WTC11 (cell line): ENCODE data around the gene TMEM88. TPM values are rescaled to one million over a fixed set of nuclear protein-coding genes. Genes with fewer than 3 reads are reported as not detected.

Experiments
- ATAC-seq: fragments of 200-7000 bp; cut with Tn5 transposase; 2 replicates; pipeline ENCODE4 v1.10.0; 2021; ENCODE audit warnings: mild to moderate bottlenecking, moderate library complexity
- CTCF ChIA-PET: fragments of 300-600 bp; sonication (Branson Sonifier 250); formaldehyde crosslinking; loops from one replicate; lab custom pipeline; 2021; ENCODE audit warnings: antibody characterized with exemption; lab: Charles Lee
- POLR2A ChIA-PET: fragments of 350-600 bp; sonication (Branson Sonifier 250); formaldehyde crosslinking; loops from one replicate; lab custom pipeline; 2021; ENCODE audit warnings: antibody characterized with exemption; lab: Charles Lee
- DNase-seq: peaks from one replicate; pipeline ENCODE4 v3.0.0; 2021; ENCODE audit warnings: low spot score
- H3K27ac Mint-ChIP-seq: 2 replicates; pipeline ENCODE4 v1.8.0; 2021; ENCODE audit warnings: mixed read lengths
- H3K27me3 Mint-ChIP-seq: 2 replicates; pipeline ENCODE4 v1.8.0; 2021; ENCODE audit warnings: low read depth, mild to moderate bottlenecking, moderate library complexity, mixed read lengths
- H3K36me3 Mint-ChIP-seq: 2 replicates; pipeline ENCODE4 v1.8.0; 2021; ENCODE audit warnings: mixed read lengths
- H3K4me1 Mint-ChIP-seq: 2 replicates; pipeline ENCODE4 v1.8.0; 2022; ENCODE audit warnings: mixed read lengths
- H3K4me3 Mint-ChIP-seq: 2 replicates; pipeline ENCODE4 v1.8.0; 2021; ENCODE audit warnings: mild to moderate bottlenecking, moderate library complexity, mixed read lengths
- H3K9me3 Mint-ChIP-seq: 2 replicates; pipeline ENCODE4 v1.8.0; 2021; ENCODE audit warnings: mixed read lengths
- AFF4 ChIP-seq: sonication (generic); formaldehyde crosslinking; IDR thresholded peaks from 2 replicates; pipeline ENCODE4 v1.8.1; 2023; ENCODE audit warnings: mild to moderate bottlenecking, missing genetic modification reagents, borderline replicate concordance
- ATF1 ChIP-seq: sonication (generic); formaldehyde crosslinking; IDR thresholded peaks from 2 replicates; pipeline ENCODE4 v1.8.1; 2023; ENCODE audit warnings: mild to moderate bottlenecking, moderate library complexity, missing genetic modification reagents
- EMX1 ChIP-seq: fragments of 250-450 bp; sonication (Bioruptor Pico); IDR thresholded peaks from 2 replicates; pipeline ENCODE4 v1.8.0; 2021; ENCODE audit warnings: mild to moderate bottlenecking
- GABPB1 ChIP-seq: sonication (generic); formaldehyde crosslinking; IDR thresholded peaks from 2 replicates; pipeline ENCODE4 v1.8.1; 2023; ENCODE audit warnings: mild to moderate bottlenecking, missing genetic modification reagents
- GTF2I ChIP-seq: fragments of 250-450 bp; sonication (Bioruptor Pico); conservative IDR thresholded peaks from 2 replicates; pipeline ENCODE4 v1.4.0; 2021; ENCODE audit warnings: mild to moderate bottlenecking
- MAX ChIP-seq: sonication (generic); formaldehyde crosslinking; IDR thresholded peaks from 2 replicates; pipeline ENCODE4 v1.8.0; 2022; ENCODE audit warnings: mild to moderate bottlenecking, missing genetic modification reagents
- NFYB ChIP-seq: sonication (generic); formaldehyde crosslinking; conservative IDR thresholded peaks from 2 replicates; pipeline ENCODE4 v1.8.0; 2022; ENCODE audit warnings: low read depth, missing genetic modification reagents
- OVOL2 ChIP-seq: fragments of 250-450 bp; sonication (Bioruptor Pico); IDR thresholded peaks from 2 replicates; pipeline ENCODE4 v1.9.0; 2021; ENCODE audit warnings: mild to moderate bottlenecking, borderline replicate concordance
- PREB ChIP-seq: sonication (generic); formaldehyde crosslinking; IDR thresholded peaks from 2 replicates; pipeline ENCODE4 v1.8.1; 2022; ENCODE audit warnings: mild to moderate bottlenecking, missing genetic modification reagents, moderate library complexity, borderline replicate concordance
- SMAD4 ChIP-seq: sonication (generic); formaldehyde crosslinking; IDR thresholded peaks from 2 replicates; pipeline ENCODE4 v1.8.0; 2022; ENCODE audit warnings: mild to moderate bottlenecking, missing genetic modification reagents
- SP1 ChIP-seq: sonication (generic); formaldehyde crosslinking; conservative IDR thresholded peaks from 2 replicates; pipeline ENCODE4 v1.8.1; 2022; ENCODE audit warnings: missing genetic modification reagents
- ZMAT4 ChIP-seq: fragments of 250-450 bp; sonication (Bioruptor Pico); IDR thresholded peaks from 2 replicates; pipeline ENCODE4 v1.9.0; 2021; ENCODE audit warnings: mild to moderate bottlenecking
- ZNF138 ChIP-seq: sonication (generic); formaldehyde crosslinking; conservative IDR thresholded peaks from 2 replicates; pipeline ENCODE4 v1.8.1; 2022; ENCODE audit warnings: mild to moderate bottlenecking, moderate library complexity, missing genetic modification reagents
- ZNF219 ChIP-seq: sonication (generic); formaldehyde crosslinking; IDR thresholded peaks from 2 replicates; pipeline ENCODE4 v1.8.0; 2023; ENCODE audit warnings: missing genetic modification reagents, mild to moderate bottlenecking, borderline replicate concordance
- ZNF281 ChIP-seq: sonication (generic); formaldehyde crosslinking; IDR thresholded peaks from 2 replicates; pipeline ENCODE4 v1.8.0; 2023; ENCODE audit warnings: mild to moderate bottlenecking, missing genetic modification reagents
- ZNF423 ChIP-seq: fragments of 250-450 bp; sonication (Bioruptor Pico); IDR thresholded peaks from 2 replicates; pipeline ENCODE4 v2.1.2; 2022; ENCODE audit warnings: mild to moderate bottlenecking, moderate library complexity
- total RNA-seq: library from RNA; stranded (reverse); gene quantifications from 3 replicates; pipeline ENCODE4 v1.2.3, GENCODE V29; 2021
- TF ChIP-seq, protein P1 (sequence below): sonication (generic); formaldehyde crosslinking; IDR thresholded peaks from 2 replicates; pipeline ENCODE4 v1.8.0; 2023; ENCODE audit warnings: missing genetic modification reagents
- TF ChIP-seq, protein P2 (sequence below): fragments of 250-450 bp; sonication (Bioruptor Pico); conservative IDR thresholded peaks from 2 replicates; pipeline ENCODE4 v1.9.0; 2021; ENCODE audit warnings: mild to moderate bottlenecking
- TF ChIP-seq, protein P3 (sequence below): fragments of 250-450 bp; sonication (Bioruptor Pico); IDR thresholded peaks from 2 replicates; pipeline ENCODE4 v2.1.2; 2022; ENCODE audit warnings: mild to moderate bottlenecking, moderate library complexity

The TMEM88 gene
- total RNA-seq, 1 experiment from 2014 or later, result 2.9 TPM

GRCh38 chr17:7867881-7868329 is 13.0 kb downstream of the TMEM88 start:
- no peak overlapping the region for H3K4me3 Mint-ChIP-seq
- no peak for TF ChIP-seq EMX1 (CRISPR knock-in tag)
- TF ChIP-seq SP1, result no peak
- TF ChIP-seq ZNF219 (CRISPR knock-in tag), result no peak
- DNase-seq, result no peak
- H3K27me3 Mint-ChIP-seq, result no peaks in the 10 kb centered on the region
- no peak overlapping the region for H3K27ac Mint-ChIP-seq
- peaks cover 4% of the 10 kb centered on the region for H3K36me3 Mint-ChIP-seq
- H3K9me3 Mint-ChIP-seq, result peaks cover 8% of the 10 kb centered on the region; the same call in 1 of the 2 replicates
- CTCF ChIA-PET, result interaction anchor here (0.7 to 1.2 kb wide), 4 partner anchors 11 to 129 kb away, joined by 3 to 4 read pairs (median 3); partner anchors contain the start of gene NAA38
- H3K4me1 Mint-ChIP-seq, result peaks cover under 1% of the 10 kb centered on the region
- no peak for ATAC-seq
- POLR2A ChIA-PET, result no interaction called here

DNA sequence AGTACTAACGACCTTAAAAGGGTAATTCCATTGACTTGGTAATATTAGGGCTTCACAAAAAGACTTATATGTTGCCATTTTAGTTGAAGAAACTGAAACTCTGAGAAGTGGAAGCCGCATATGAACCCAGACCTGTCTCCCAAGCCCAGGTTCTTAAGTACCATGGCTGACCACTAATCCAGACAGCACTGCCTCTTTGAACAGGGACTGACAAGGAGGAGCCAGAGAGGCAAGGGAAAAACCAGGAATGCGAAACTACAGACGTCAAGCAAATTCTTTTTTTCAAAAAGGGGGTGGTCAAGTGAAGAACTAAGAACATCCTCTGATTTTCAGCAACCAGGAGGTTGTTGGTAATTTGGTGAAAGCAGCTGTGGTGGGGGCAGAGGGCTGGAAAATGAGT is 18.2 kb downstream of the TMEM88 start:
- DNase-seq, result no peak
- no peaks in the 10 kb centered on the region for H3K9me3 Mint-ChIP-seq
- CTCF ChIA-PET, result no interaction called here
- no peaks in the 10 kb centered on the region for H3K36me3 Mint-ChIP-seq
- no peak for TF ChIP-seq OVOL2 (CRISPR knock-in tag)
- TF ChIP-seq NFYB (CRISPR knock-in tag), result no peak
- TF ChIP-seq, protein P1, sequence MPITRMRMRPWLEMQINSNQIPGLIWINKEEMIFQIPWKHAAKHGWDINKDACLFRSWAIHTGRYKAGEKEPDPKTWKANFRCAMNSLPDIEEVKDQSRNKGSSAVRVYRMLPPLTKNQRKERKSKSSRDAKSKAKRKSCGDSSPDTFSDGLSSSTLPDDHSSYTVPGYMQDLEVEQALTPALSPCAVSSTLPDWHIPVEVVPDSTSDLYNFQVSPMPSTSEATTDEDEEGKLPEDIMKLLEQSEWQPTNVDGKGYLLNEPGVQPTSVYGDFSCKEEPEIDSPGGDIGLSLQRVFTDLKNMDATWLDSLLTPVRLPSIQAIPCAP (CRISPR knock-in tag), result no peak
- no peak for TF ChIP-seq PREB (CRISPR knock-in tag)
- H3K4me3 Mint-ChIP-seq, result no peak overlapping the region
- peak overlapping the region; percentile 59 for H3K27ac Mint-ChIP-seq
- POLR2A ChIA-PET, result no interaction called here
- ATAC-seq, result no peak
- no peaks in the 10 kb centered on the region for H3K27me3 Mint-ChIP-seq
- H3K4me1 Mint-ChIP-seq, result no peaks in the 10 kb centered on the region

DNA sequence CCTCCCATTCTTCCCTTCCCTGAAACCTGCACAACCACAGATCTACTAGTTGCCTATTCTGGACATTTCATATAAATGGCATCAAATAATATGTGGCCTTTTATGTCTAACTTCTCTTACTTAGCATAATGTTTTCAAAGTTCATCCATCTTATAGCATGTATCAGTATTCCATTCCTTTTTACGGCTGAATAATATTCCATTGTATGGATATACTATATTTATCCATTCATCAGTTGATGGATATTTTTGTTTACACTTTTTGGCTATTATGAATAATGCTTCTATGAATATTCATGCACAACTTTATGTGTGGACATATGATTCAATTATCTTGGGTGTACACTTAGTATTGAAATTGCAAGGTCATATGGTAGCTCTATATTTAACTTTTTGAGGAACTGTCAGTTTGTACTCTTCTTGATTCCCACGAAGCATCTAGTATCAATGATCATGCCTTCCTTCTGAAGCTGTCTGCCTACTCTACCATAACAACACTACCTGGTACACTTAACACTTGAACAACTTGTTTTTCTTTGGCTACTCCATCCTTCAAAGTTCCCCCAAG is 21.0 kb downstream of the TMEM88 start:
- no peaks in the 10 kb centered on the region for H3K4me1 Mint-ChIP-seq
- ChIA-PET CTCF (interaction anchor here (0.9 to 1.5 kb wide), 3 partner anchors 14 to 197 kb away, joined by 3 read pairs; no protein-coding TSS in a partner anchor), POLR2A (no interaction called here)
- DNase-seq, result no peak
- no peaks in the 10 kb centered on the region for H3K36me3 Mint-ChIP-seq
- ATAC-seq, result no peak
- H3K4me3 Mint-ChIP-seq, result no peak overlapping the region
- no peak overlapping the region for H3K27ac Mint-ChIP-seq
- H3K27me3 Mint-ChIP-seq, result no peaks in the 10 kb centered on the region
- no peaks in the 10 kb centered on the region for H3K9me3 Mint-ChIP-seq
- TF ChIP-seq MAX (CRISPR knock-in tag), result no peak
- no peak for TF ChIP-seq ZNF281 (CRISPR knock-in tag)
- TF ChIP-seq ATF1 (CRISPR knock-in tag), result no peak
- TF ChIP-seq ZMAT4 (CRISPR knock-in tag), result no peak
- no peak for TF ChIP-seq ZNF138
- no peak for TF ChIP-seq GTF2I (CRISPR knock-in tag)
- no peak for TF ChIP-seq ZNF423 (CRISPR knock-in tag)
- TF ChIP-seq AFF4 (CRISPR knock-in tag), result no peak
- TF ChIP-seq GABPB1, result no peak
- TF ChIP-seq, protein P2, sequence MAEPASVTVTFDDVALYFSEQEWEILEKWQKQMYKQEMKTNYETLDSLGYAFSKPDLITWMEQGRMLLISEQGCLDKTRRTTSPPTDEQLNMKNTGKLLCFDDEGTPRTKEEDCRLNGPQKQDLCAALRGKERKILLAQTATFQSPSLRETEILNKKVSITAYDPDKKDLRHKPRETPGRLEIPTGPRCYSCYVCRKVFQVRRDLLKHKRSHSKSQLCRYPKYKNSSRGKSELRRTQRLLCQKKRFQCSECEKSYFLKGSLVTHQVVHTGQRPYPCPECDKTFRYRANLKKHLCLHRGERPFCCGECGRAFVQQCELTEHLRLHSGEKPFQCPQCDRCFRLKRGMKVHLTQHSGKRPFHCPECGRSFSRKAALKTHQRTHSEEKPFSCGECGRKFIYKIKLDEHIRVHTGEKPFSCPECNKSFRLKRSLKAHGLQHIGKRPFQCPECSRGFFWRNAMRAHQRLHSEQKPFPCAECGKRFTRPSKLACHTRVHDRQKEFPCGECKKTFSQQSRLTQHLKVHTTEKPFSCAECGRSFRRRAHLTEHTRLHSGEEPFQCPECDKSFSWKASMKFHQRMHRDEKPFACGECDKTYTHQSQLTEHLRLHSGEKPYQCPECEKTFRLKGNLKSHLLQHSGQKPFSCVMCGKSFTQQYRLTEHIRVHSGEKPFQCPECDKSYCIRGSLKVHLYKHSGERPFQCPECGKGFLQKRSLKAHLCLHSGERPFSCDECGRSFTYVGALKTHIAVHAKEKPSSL (CRISPR knock-in tag), result no peak
- no peak for TF ChIP-seq SMAD4
- TF ChIP-seq, protein P3, sequence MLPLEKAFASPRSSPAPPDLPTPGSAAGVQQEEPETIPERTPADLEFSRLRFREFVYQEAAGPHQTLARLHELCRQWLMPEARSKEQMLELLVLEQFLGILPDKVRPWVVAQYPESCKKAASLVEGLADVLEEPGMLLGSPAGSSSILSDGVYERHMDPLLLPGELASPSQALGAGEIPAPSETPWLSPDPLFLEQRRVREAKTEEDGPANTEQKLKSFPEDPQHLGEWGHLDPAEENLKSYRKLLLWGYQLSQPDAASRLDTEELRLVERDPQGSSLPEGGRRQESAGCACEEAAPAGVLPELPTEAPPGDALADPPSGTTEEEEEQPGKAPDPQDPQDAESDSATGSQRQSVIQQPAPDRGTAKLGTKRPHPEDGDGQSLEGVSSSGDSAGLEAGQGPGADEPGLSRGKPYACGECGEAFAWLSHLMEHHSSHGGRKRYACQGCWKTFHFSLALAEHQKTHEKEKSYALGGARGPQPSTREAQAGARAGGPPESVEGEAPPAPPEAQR (CRISPR knock-in tag), result no peak
